ENCODE measurements around the gene DYNC1I1.

GRCh38 chr7:95933618-95934017 lies 161.3 kb downstream of the DYNC1I1 start:
- no peak for TF ChIP-seq CTCF (IDR thresholded peaks at IDR 0.05; ENCODE audit: extremely low read depth in 1 of 2, insufficient read depth in 1 of 2, low read depth in 1 of 2, low read length in 2 of 2)
- TF ChIP-seq EZH2 (IDR thresholded peaks at IDR 0.05; ENCODE audit: borderline replicate concordance, low read depth, low read length, severe bottlenecking) = no peak
- TF ChIP-seq FOS (IDR thresholded peaks at IDR 0.05; ENCODE audit: borderline replicate concordance, insufficient read depth, low read length) = no peak
- no peak for TF ChIP-seq GATA2 (IDR thresholded peaks at IDR 0.05; ENCODE audit: insufficient read depth, insufficient read length, low read depth, low read length)
